Activated CD8-positive, alpha-beta memory T cell treated with anti-CD3 and anti-CD28 coated beads for 1 hour (primary cell): ENCODE measurements around the gene KLHL29.

Source experiments
- DNase-seq, 2 donors: peaks; one replicate each; pipeline ENCODE4 v3.0.0-alpha.2; 2020; ENCODE audit warnings: low read depth in 1 of 2; ENCODE audit errors: extremely low read depth in 1 of 2

Gene KLHL29

DNA sequence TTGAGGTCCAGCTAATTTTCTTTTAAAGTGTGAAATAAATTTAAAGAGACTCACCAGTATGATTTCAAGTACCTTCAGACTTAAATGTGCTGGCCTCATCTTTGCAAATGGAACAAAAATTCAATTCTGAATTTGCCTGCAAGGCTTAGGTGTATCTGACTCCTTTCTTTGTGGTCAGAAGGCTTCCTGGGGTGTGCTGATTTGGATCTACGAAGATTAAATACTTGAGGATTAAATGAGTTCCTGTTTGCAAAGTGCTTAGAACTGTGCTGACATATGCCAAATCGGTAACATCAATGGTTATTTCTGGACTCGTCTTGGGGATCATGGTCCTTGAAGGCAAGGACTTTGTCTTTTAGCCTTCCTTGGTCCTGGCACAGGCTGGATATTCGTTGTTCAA is 9.7 kb downstream of the KLHL29 start:
- no peak for DNase-seq

DNA sequence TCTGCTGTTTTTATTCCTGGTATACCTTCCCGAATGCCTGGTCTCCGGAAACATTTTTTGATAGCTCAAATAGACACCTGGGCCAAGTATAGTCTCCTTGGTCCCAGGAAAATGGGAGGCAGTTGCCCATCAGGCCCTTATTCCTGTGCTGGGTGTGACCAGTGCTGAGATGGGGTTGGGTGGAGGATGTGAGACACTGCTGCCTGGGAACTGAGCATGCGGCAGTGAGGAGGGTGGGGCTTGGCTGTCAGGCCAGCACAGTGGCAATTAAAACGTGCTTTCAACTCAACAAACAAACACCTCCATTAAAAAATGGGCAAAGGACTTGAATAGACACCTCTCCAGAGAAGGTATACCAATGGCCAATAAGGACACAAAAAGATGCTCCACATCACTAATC is 12.5 kb downstream of the KLHL29 start:
- DNase-seq = no peak

DNA sequence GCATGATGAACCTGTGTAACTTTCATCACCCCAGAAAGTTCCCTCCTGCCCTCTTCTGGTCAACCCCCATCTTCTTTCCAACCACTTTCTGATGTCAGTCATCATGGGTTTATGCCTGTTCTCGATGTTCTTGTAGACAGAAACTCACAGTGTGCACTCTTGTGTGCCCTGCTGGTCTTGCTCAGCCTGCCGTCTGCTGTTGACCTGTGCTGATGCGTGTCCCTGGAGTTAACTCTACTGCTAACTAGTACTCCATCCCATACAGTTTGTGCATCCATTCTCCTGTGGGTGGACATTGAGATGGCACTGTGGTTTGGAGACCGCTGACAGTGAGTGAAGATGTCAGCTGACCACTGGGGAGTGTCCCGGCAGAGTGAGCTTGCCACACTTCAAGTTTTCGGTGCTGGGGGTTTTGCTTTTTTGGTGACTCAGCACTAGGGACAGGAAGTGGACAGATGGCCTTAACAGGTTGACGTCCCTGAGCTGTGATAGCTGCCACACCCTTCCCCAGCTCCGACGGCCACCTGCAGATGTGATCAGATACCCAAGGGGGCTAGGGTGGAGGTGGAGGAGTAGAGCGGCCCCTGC is 14.8 kb downstream of the KLHL29 start:
- DNase-seq = no peak

DNA sequence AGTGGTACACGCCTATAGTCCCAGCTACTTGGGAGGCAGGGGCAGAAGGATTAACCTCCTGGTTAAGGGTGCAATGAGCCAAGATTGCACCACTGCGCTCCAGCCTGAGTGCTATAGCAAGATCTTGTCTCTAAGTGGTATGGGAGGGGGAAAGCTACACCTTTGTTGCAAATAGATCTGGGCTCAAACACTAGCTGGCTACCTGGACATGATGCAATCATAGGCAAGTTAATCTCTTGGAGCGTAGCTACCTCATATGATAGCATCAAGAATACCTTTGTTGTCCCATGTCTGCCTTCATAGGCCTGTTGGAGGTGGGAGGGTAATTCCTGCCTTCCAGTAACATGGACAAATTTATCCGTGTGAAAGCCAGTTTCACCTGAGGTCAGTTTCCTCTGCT is 15.7 kb downstream of the KLHL29 start:
- no peak for DNase-seq

- no peak for DNase-seq
Measured at GRCh38 chr2:23401427-23402204, 16.6 kb downstream of the KLHL29 start.

DNA sequence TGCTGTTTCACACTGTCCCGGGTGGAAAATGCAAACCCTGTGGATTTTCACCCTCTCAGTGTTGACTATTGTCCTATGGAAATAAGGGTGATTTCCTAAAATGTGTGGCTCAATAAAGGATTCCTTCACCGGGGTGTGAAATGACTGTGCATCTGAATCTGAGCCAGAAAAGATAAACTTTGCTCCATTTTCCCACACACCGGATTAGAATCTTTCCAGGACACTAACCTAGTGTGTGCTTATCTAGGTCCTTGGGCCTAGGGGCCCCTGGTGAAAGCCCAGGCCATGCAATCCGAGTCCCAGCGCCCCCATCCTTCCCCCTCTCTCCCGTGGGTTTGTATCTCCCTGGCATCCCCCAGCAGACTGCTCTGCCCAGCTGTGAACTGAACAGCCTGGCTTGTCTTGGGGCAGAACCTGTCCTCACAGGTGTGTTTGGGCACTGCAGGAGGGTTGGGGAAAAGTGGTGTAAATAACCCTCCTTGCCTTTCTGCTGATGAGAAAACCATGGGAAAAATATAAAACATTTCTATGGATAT is 17.3 kb downstream of the KLHL29 start:
- DNase-seq = no peak

- DNase-seq = no peak
Measured at GRCh38 chr2:23404426-23404825, 19.4 kb downstream of the KLHL29 start.

DNA sequence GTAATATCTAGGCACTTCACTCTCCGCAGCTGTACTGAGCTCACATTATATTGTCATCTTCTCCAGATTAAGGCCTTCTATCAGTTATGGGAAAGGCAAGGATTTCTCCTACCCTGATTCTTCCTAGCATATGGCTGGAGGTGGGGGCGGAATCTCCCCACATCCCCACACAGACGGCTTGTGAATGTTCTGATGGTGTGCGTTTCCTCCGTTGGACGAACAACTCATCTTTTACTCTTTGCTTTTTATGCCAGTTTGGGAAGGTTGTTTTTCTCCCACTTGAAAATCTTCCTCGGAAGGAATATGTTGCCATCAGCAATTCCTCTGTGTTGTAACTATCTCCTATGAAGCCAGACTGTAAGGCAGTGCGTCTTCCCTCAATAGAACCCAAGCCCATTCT is 24.3 kb downstream of the KLHL29 start:
- no peak for DNase-seq

- no peak for DNase-seq
Measured at GRCh38 chr2:23410596-23410995, 25.6 kb downstream of the KLHL29 start.

DNA sequence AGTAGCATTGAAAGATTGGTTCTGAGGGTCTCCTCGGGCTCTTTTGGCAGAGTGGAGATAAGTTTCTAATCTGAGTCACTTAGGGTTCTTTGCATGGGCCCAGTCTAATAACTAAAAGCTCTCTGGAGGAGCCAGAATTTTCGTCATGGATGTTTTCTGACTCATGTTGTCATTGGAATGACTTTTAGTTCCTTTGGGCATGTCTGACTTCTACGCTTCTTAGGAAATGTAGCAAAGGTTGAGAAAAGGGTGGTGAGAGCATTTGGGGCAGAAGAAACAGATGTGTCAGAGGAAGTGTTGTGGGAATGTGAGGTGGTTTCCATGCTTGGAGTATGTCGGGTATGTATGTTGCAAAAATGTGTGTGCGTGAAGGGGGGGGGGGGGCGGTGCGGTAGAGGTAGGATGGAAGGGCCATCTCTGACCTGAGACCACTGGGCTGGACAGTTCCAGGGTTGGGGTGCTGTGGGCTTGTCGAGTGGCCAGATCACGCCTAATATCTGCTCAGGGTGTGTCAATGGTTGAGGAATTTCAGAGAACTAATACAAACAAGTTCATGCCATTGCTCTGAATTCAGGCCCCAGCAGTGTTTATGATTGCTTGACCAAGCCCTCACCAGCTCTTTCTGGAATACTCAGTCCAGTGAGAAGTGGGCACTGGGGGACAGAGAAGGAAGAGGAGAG is 26.9 kb downstream of the KLHL29 start:
- DNase-seq = no peak

DNA sequence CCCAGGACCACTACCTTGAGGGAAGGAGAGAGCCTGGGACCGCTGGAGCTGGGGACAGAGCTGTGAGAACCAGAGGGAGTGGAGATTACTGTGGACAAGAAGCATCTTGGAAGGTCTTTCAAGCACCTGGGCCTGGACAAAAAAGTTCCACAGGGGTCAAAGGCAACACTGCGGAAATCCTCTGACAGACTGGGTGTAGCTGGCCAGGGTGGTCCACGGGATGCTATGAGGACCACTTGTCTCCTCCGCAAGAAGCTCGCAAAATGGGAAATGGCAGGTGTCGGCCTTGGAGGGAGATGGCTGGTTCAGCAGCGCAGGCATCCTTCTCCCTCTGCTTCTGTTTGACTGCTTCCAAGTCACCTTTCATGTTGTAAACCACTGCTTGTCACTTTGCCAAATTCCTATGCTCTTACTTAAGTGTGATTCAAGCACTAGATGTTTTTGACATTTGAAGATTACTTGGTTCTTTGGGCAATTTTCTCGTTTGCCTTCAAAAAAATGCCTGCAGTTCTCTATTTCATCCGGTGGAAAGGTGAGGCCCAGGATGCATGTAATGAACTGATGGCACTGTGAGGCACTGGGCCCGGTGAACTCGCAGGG is 27.7 kb downstream of the KLHL29 start:
- no peak for DNase-seq

DNA sequence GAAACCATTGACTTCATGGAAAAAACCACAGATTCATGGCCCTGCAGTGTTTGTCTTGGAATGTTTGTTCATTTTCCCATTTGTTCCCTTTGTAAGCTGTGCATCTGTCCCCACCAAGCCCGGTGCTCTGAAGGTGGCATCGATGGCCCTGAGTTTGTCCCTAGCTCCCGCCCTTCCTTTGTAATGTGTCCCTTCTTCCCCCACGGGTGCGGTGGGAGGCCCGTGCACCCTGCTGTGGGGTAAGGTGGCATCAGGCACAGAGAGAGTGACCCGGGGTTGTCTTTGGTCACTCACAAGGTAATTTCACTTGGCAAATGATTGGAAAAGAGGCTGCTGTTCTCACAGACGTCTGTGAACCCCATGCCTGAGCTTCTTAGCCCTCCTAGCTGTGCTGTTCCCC is 28.7 kb downstream of the KLHL29 start:
- no peak for DNase-seq

GRCh38 chr2:23414106-23414505 is 29.1 kb downstream of the KLHL29 start:
- no peak for DNase-seq

- no peak for DNase-seq
Measured at GRCh38 chr2:23414871-23415270, 29.9 kb downstream of the KLHL29 start.

- no peak for DNase-seq
Measured at GRCh38 chr2:23417310-23417709, 32.3 kb downstream of the KLHL29 start.

GRCh38 chr2:23418056-23418455 is 33.1 kb downstream of the KLHL29 start:
- no peak for DNase-seq

DNA sequence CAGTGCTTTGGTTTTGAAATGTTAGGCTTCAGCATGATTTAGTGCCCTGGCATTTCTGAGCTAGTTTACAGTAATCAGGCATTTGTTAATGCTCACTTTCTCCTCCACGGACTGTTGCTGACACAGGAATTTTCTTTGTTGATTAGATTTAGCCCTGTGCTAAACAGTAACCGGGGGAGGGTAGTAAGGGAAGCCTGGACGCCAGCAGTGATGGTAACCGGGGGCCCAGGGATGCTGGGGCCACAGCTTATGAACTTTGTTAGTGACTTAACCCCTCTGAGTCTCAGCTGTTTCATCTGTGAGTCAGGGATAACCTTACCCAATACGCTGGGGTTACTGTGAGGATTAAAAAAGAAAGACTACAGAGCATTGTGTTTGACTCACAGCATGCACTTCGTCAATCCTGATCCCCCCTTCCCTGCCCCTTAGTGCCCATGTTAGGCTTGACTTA is 33.5 kb downstream of the KLHL29 start:
- DNase-seq = no peak

DNA sequence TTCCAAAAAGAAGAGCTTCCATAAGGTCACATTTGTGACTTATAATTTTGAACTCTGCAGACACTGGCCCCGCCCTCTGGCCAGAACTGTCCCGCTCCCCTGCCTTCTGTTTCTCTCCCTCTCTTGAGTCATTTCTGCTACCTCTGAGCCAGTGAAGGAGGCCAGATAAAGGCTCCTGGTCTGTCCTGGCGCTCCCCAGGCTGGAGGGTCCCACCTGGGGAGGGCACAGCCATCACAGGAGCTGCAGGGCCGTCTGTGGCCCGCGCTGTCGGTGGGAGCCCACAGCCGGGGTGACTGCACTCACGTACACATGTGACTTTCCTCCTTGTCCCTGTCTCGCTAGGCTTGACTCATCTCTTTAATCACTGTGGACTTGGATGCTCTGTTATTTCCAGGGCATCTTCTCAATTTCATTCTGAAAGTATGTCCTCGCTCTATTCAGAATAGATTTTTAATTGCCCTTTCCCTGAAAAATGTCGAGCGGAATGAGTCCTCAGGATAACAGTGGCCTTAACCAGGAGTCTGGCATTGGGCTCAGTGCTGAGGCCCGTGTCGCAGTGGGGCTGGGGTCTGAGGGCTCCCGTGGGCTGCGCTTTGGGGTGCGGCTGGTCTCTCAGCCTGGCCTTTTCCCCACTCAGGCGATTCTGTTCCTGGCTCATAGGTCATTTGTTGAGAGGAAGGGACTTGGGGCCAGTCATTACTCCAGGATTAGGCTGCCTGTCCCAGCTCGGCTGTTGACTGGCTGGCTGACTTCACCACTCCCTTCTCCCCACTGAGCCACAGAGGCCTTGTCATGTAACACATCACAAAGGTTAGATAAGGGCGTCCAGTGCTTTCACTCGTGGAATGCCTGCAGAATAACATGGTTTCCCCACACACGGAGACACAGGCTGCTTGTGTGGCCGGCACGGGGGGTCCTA is 34.5 kb downstream of the KLHL29 start:
- DNase-seq = no peak

GRCh38 chr2:23420091-23420839 is 35.3 kb downstream of the KLHL29 start:
- no peak for DNase-seq
